GM10266 (cell line): ENCODE data around the gene OLAH.
"Not testable (repeated sequence)": the region's sequence is repeated elsewhere in the genome, so short reads cannot be mapped to it uniquely, and the experiment has no call there.

ENCODE experiments used
- DNase-seq: peaks from one replicate; pipeline ENCODE4 v3.0.0; 2012; ENCODE audit errors: extremely low spot score
- CTCF ChIP-seq: IDR thresholded peaks from 2 replicates; pipeline ENCODE4 v1.5.1; 2012; ENCODE audit warnings: mild to moderate bottlenecking, low read depth; ENCODE audit not compliant: control insufficient read depth, insufficient read depth; ENCODE audit errors: missing control alignments

Gene OLAH

GRCh38 chr10:15043674-15044073 lies at the start of gene OLAH:
OLAH (plus strand) TSS chr10:15043943; CDS start chr10:15047289, 3,346 bp downstream.
- no peak for DNase-seq
- TF ChIP-seq CTCF, result no peak

GRCh38 chr10:14995964-14996565 lies 47.7 kb upstream of the OLAH start:
- no peak for TF ChIP-seq CTCF

GRCh38 chr10:15013530-15013929 lies 30.2 kb upstream of the OLAH start:
- not testable (repeated sequence) for DNase-seq

More at GRCh38 chr10:14995964-14996565, 47.7 kb upstream of the OLAH start:
- no peak for DNase-seq

GRCh38 chr10:15015451-15015850 lies 28.3 kb upstream of the OLAH start:
- no peak for DNase-seq
- TF ChIP-seq CTCF, result no peak

GRCh38 chr10:15020966-15021365 lies 22.8 kb upstream of the OLAH start:
- not testable (repeated sequence) for DNase-seq

- DNase-seq, result not testable (repeated sequence)
Observed at GRCh38 chr10:15023079-15023478, 20.7 kb upstream of the OLAH start.

- not testable (repeated sequence) for DNase-seq
Observed at GRCh38 chr10:15024017-15025004, 19.4 kb upstream of the OLAH start.

- not testable (repeated sequence) for DNase-seq
Observed at GRCh38 chr10:15025040-15025439, 18.7 kb upstream of the OLAH start.

GRCh38 chr10:15027741-15028140 lies 16.0 kb upstream of the OLAH start:
- TF ChIP-seq CTCF, result no peak
- no peak for DNase-seq
